Kidney epithelial cell (primary cell): ENCODE measurements around the gene NRROS. TPM values are rescaled to one million over a fixed set of nuclear protein-coding genes. Genes with fewer than 3 reads are reported as not detected.

ENCODE experiments used
- DNase-seq: peaks from one replicate; pipeline ENCODE4 v3.0.0-alpha.2; 2010; ENCODE audit warnings: low read depth
- H3K27me3 ChIP-seq: 2 replicates; pipeline ENCODE4 v1.6.0; 2011; ENCODE audit warnings: low read length; ENCODE audit not compliant: control insufficient read depth, insufficient read depth
- H3K36me3 ChIP-seq: 2 replicates; pipeline ENCODE4 v1.5.1; 2011; ENCODE audit warnings: low read length; ENCODE audit not compliant: control insufficient read depth, insufficient read depth
- H3K4me3 ChIP-seq: 2 replicates; pipeline ENCODE4 v1.5.1; 2011; ENCODE audit warnings: low read depth, mild to moderate bottlenecking, control low read depth, low read length
- CTCF ChIP-seq: IDR thresholded peaks from 2 replicates; pipeline ENCODE4 v1.5.1; 2011; ENCODE audit warnings: mild to moderate bottlenecking, moderate library complexity, low read length, control low read depth, inconsistent platforms; ENCODE audit not compliant: insufficient read depth, poor library complexity, severe bottlenecking
- total RNA-seq: library from RNA; depleted of rRNA; stranded (reverse); fragments of >200 nt; gene quantifications from 2 replicates; pipeline ENCODE4 v1.2.3, GENCODE V29; 2015

The NRROS gene
- total RNA-seq, 1 donor from 2014 or later: 1.8 TPM

- H3K36me3 ChIP-seq: no peaks in the 10 kb centered on the region
- TF ChIP-seq CTCF: no peak
- H3K4me3 ChIP-seq: no peak overlapping the region
- peaks cover 2% of the 10 kb centered on the region for H3K27me3 ChIP-seq
- DNase-seq: no peak
Measured at GRCh38 chr3:196643201-196643749, 3.8 kb downstream of the NRROS start.

- no peak for TF ChIP-seq CTCF
- Histone ChIP-seq H3K4me3 (no peak overlapping the region), H3K27me3 (peaks cover 2% of the 10 kb centered on the region), H3K36me3 (no peaks in the 10 kb centered on the region)
- DNase-seq: no peak
Measured at GRCh38 chr3:196643761-196644160, 4.3 kb downstream of the NRROS start.

- Histone ChIP-seq H3K27me3 (no peaks in the 10 kb centered on the region), H3K36me3 (no peaks in the 10 kb centered on the region), H3K4me3 (no peak overlapping the region)
- no peak for TF ChIP-seq CTCF
- no peak for DNase-seq
Measured at GRCh38 chr3:196645096-196645495, 5.6 kb downstream of the NRROS start.

- Histone ChIP-seq H3K36me3 (no peaks in the 10 kb centered on the region), H3K4me3 (no peak overlapping the region), H3K27me3 (no peaks in the 10 kb centered on the region)
- no peak for DNase-seq
- no peak for TF ChIP-seq CTCF
Measured at GRCh38 chr3:196645897-196646665, 6.6 kb downstream of the NRROS start.

- DNase-seq: no peak
- Histone ChIP-seq H3K36me3 (no peaks in the 10 kb centered on the region), H3K27me3 (no peaks in the 10 kb centered on the region), H3K4me3 (no peak overlapping the region)
- TF ChIP-seq CTCF: no peak
Measured at GRCh38 chr3:196646666-196647216, 7.2 kb downstream of the NRROS start.
